ENCODE measurements around the gene AGER. TPM values are rescaled to one million over a fixed set of nuclear protein-coding genes. Genes with fewer than 3 reads are reported as not detected.
A peak's percentile ranks its signal among the peaks of the same experiment; 100 is the strongest.

Gene AGER
- total RNA-seq, 4 donors from 2014 or later: 0.48 to 9.3 (median 1.2) TPM

DNA sequence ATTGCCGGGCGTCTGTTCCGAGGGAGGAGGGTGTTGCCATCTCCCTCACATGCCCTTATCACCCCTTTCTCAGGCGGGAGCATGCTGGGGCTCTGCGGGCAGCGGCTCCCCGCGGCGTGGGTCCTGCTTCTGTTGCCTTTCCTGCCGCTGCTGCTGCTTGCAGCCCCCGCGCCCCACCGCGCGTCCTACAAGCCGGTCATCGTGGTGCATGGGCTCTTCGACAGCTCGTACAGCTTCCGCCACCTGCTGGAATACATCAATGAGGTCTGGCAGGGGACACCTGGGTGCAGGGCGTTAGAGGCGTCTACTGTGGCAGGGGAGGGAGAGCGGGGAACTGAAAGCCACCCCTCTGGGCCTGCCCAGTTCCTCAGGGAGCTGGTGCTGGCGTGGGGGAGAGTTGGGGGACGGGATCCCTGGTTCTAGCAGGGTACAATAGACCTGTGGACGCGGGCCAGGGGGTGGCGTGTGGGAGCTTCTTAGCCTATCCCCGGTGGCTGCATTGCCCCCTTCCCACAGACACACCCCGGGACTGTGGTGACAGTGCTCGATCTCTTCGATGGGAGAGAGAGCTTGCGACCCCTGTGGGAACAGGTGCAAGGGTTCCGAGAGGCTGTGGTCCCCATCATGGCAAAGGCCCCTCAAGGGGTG lies 29.4 kb downstream of the AGER start:
- peak; percentile 45 for ATAC-seq (ENCODE audit: low FRiP score)
- DNase-seq (ENCODE audit: low spot score): no peak
- no peak for TF ChIP-seq CTCF (IDR thresholded peaks at IDR 0.05)

- peak; percentile 76 for ATAC-seq (ENCODE audit: low FRiP score)
- peak; percentile 62 for DNase-seq (ENCODE audit: low spot score)
- TF ChIP-seq CTCF (IDR thresholded peaks at IDR 0.05): no peak
Observed at GRCh38 chr6:32153564-32154513, 30.2 kb downstream of the AGER start, which contains the start of gene PPT2. Gene PPT2, plus strand, starts transcription at chr6:32154141. Its CDS starts 454 bp downstream, at chr6:32154595.

DNA sequence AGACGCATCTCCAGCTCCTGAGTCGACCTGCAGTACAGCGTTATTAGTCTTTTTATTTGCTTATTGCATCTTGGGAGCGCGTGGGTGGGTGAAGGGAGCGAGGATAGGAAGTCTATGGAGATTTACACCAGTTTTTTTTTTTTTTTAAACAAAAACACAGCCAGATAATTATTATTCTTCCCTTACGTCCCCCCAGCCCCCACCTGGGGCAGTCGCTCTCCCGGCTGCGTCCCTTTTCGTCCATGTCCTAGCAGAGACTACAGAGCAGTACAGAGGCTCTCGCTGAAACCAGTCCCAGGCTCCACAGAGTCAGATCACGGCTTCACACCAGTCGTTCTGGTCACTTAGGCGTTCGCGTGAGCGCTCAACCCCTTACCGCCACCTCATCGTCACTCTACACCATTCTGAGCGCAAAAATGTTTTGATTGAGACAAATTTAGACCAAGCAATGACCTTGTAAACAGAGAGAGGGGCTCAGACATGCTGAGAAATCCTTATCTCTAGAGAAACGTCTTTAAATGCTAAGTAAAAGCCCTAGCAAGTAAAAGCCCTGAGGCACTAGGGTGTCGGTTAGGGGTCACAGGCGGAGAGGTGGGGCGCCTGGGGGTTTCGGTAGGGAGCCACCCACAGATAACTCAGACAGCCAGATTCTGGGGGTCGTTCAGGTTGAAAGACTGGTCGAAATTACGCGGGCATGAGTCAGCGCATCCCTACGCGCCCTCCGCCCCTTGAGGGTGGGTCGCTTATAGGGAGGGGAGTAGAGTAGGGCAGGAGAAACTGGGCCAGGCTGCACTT lies 31.1 kb downstream of the AGER start:
- no peak for DNase-seq (ENCODE audit: low spot score)
- TF ChIP-seq CTCF (IDR thresholded peaks at IDR 0.05): no peak
- peak; percentile 62 for ATAC-seq (ENCODE audit: low FRiP score)

GRCh38 chr6:32151863-32152768 lies 31.9 kb downstream of the AGER start, which contains the start of gene PRRT1:
Gene PRRT1, minus strand, starts transcription at chr6:32151939. Its CDS starts 112 bp downstream, at chr6:32151827.
- no peak for TF ChIP-seq CTCF (IDR thresholded peaks at IDR 0.05)
- ATAC-seq (ENCODE audit: low FRiP score) (no peak), DNase-seq (ENCODE audit: low spot score) (no peak)

DNA sequence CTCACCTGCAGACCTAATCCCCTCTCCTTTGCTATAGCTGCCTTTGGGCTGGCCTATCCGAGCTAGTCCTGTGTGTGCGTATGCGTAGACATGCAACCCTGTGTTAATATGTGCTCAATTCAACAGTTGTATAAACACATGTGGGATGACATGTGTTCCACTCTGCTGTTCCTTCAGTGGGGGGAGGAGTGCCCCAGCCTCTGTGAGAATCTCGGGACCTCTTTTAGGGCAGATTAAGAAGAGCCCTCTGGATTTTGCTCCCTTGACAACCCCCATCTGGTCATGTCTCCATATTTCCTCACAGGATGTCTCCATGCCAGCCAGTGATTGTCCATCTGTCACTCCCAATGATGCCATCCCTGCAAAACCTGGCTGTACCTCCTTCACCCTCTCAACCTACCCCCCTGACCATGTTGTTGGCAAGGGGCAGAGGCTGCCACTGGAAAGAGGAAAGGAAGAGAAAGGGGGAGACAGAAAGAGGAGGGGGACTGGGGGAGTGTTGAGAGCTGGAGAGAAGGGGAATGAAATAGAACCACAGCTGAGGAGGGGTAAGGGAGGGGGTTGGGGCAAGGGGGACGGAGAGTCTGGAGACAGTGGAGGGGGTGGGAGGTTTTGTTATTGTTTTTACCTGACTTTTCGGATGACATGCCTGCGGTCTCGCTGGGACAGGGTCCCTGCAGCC lies 32.7 kb downstream of the AGER start:
- ATAC-seq (ENCODE audit: low FRiP score): no peak
- TF ChIP-seq CTCF (IDR thresholded peaks at IDR 0.05): no peak

More for the DNA sequence above, 32.7 kb downstream of the AGER start:
- no peak for DNase-seq (ENCODE audit: low spot score)

All from omental fat pad (tissue), 4 donors.